GM19043 (cell line): ENCODE results near the gene RPRML.
"Not testable (repeated sequence)": the region's sequence is repeated elsewhere in the genome, so short reads cannot be mapped to it uniquely, and the experiment has no call there.

Source experiments
- ATAC-seq: cut with Tn5 transposase; IDR thresholded peaks from one replicate; pipeline ENCODE4 v1.9.1; 2021; ENCODE audit warnings: low read depth; ENCODE audit not compliant: unreplicated experiment

The RPRML gene

DNA sequence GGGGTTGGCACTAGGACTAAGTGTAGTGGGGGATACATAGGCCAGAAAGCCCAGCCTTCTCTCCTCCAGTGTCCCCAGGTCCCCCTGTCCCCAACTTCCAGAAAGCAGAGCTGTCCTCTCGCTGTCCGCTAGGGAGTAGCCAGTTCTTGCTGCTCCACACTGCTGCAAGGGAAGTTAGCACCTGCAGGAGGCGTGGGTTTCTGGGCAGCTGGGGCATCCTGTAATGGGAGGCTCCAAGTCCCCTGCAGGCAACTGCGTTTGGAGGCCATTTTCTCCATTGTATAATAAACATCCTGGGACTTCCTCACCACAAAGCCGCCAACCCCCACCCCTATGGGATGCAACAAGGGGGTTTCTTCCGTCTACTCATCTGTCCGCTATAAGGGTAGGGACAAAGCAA is 1.7 kb downstream of the RPRML start:
- no peak for ATAC-seq

GRCh38 chr17:46976626-46977270 is 2.3 kb downstream of the RPRML start:
- no peak for ATAC-seq

DNA sequence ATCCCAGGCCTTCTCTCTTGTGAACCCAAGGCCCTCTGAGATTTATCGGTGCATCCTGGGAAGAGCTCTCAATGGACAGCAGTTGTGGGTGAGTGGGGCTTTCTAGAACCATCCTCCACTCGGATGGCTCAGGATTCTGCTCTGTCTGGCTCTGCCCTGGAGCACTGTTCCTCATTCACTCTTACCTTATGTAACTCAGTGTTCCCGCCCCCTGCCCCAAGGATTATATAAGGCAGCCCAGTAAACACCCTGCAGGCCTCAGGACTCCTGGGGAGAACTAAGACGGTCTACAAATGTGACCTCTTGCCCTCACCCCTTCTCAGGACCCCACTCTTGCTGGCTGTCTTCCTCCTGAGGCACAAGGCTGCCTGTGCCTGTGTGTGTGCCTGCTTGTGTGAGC is 3.8 kb downstream of the RPRML start:
- no peak for ATAC-seq

DNA sequence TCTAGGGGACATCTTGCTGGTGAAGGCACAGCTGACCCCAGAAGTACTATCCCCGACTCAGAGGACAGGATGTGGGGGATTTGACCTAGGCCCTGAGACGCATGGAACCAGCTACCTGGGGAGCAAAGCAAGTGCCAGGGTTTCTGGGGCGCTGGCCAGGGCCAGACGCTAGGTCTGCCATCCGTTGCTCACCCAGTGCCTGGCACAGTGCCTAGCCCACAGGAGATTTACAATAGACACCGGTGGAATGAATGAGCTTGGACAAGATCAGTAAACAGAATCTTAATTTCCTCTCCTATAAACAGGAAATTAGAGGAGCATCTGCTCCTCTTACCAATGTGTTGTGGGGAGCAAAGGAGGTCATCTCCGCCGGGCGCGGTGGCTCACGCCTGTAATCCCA is 5.0 kb downstream of the RPRML start:
- ATAC-seq = no peak

- no peak for ATAC-seq
Observed at GRCh38 chr17:46972346-46972745, 6.7 kb downstream of the RPRML start.

DNA sequence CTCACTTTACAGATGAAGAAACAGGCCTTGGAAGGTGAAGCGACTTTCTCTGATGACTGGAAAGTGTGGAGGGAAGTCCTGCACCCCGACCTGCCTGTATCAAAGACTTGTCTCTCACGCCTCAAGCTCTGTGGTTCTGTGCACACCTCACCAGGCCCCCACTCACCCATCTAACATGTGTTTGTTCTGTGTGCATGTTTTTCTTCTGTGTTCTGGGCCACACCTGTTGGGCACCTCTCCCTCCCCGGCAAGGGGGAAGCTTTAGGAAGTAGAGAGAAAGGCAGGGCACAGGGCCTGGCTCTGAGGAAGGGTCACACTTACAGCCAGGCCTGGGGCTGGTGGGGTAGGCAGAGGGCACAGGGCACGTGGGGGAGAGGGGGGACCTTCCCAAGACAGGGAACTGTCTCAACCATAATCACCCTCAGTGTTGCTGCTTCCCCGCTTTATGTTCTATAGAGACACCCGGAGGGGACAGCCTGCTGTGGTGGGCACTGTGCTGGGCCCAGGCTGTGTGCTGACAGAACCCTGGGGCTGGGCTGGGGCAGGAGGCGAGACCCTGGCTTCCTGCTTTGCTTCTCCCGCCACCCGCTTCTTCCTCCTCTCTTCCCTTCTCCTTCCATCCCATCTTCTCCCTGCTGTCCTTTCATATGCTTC is 7.3 kb downstream of the RPRML start:
- ATAC-seq = no peak

DNA sequence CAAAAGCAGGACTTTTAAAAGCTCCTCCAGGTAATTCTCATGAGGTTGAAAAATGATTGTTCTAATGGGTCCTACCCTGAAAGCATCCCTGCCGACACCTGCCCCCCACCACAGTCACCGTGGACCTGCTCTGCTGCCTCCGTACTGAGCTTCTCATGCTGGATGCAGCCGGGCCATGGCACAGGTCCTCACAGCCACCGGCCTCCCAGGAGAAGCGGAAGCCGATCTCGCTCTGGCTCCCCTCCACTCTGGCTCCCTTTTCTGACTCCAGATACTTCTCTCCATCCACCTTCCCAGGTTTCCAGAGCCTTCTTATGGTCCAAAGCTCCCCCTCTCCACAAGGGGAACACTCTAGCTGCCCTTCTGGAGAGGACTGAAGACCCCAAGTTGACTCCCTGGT is 10.2 kb downstream of the RPRML start:
- ATAC-seq = no peak

- no peak for ATAC-seq
Observed at GRCh38 chr17:46968224-46968834, 10.7 kb downstream of the RPRML start.

- ATAC-seq = no peak
Observed at GRCh38 chr17:46964315-46965265, 14.5 kb downstream of the RPRML start.

DNA sequence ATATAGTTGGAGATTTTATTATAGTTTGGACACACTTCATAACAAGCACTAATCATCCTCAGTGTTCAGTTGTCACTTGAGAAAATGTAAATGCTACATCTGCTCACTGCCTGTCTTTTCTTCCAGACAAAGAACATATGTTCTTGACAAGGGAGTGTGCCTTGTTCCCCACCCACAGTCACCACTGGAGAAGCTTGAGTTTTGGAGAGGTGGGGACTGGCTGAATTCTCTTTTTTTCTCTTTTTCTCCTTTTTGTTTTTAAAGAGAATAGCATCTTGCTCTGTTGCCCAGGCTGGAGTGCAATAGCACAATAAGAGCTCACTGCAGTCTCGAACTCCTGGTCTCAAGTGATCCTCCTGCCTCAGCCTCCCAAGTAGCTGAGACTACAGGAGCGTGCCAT is 15.5 kb downstream of the RPRML start:
- no peak for ATAC-seq

- ATAC-seq = no peak
Observed at GRCh38 chr17:46962374-46962790, 16.7 kb downstream of the RPRML start.

- ATAC-seq = no peak
Observed at GRCh38 chr17:46960152-46960551, 18.9 kb downstream of the RPRML start.

- no peak for ATAC-seq
Observed at GRCh38 chr17:46958041-46958591, 20.9 kb downstream of the RPRML start.

DNA sequence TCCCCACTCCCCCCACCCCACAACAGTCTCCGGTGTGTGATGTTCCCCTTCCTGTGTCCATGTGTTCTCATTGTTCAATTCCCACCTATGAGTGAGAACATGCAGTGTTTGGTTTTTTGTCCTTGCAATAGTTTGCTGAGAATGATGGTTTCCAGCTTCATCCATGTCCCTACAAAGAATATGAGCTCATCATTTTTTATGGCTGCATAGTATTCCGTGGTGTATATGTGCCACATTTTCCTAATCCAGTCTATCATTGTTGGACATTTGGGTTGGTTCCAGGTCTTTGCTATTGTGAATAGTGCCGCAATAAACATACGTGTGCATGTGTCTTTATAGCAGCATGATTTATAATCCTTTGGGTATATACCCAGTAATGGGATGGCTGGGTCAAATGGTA is 25.9 kb downstream of the RPRML start:
- ATAC-seq = not testable (repeated sequence)

GRCh38 chr17:46952115-46952514 is 26.9 kb downstream of the RPRML start:
- no peak for ATAC-seq

DNA sequence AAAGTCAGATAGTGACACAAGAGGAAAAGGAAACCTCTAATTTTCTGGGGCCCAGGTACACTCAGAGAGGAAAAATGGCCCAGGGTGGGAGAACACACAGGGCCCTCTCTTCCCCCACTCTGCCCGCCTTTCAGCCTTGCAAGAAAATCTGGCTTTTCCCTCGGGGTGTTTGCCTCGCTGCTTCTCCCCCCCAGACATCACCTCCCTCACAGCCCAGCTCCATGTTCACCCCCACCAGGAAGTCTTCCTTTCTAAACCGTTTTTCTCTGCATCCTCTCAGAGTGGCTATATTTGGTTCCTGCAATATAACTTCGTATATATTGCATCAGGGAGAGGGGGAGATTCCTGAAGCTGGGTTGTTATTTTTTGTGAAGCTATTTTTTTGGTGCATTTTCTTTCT is 27.3 kb downstream of the RPRML start:
- ATAC-seq = no peak

- ATAC-seq = no peak
Observed at GRCh38 chr17:46950997-46951621, 27.9 kb downstream of the RPRML start.

- ATAC-seq = no peak
Observed at GRCh38 chr17:46950342-46950996, 28.6 kb downstream of the RPRML start.

GRCh38 chr17:46949291-46950174 is 29.5 kb downstream of the RPRML start:
- ATAC-seq = no peak
